LoVo (cell line): ENCODE measurements around the gene KLHL41.
"Not testable (repeated sequence)": the region's sequence is repeated elsewhere in the genome, so short reads cannot be mapped to it uniquely, and the experiment has no call there.

Source experiments
- DNase-seq: peaks from one replicate; pipeline ENCODE4 v3.0.0-alpha.2; 2016; ENCODE audit warnings: low spot score

Gene KLHL41

DNA sequence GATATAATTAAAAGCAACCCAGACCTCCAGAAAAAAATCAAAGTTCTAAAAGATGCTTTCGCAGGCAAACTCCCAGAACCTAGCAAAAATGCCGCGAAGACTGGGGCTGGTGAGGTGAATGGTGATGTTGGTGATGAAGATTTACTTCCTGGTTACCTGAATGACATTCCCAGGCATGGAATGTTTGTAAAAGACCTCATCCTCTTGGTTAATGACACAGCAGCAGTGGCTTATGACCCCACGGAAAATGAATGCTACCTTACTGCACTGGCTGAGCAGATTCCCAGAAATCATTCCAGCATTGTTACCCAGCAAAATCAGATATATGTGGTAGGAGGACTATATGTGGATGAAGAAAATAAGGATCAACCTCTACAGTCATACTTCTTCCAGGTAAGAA lies 994 bp downstream of the KLHL41 start:
- no peak for DNase-seq

DNA sequence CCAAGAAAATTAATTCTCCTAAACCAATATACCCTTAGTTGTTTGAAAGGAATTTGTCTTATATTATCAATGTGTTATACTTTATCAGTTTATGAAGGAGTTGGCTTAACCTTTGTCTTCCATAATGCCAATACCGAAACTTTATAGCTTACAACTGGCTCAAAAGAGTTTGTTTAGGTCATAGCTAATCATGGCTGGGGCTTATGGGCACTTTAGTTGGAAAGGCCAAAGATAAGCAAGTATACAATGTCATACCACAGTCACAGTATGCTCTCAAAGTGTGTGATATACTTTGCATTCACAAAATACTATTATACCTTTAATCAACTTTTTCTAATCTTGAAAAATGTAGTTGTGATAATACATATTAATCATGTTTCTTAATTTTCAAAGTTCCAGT lies 2.3 kb downstream of the KLHL41 start:
- DNase-seq: no peak

DNA sequence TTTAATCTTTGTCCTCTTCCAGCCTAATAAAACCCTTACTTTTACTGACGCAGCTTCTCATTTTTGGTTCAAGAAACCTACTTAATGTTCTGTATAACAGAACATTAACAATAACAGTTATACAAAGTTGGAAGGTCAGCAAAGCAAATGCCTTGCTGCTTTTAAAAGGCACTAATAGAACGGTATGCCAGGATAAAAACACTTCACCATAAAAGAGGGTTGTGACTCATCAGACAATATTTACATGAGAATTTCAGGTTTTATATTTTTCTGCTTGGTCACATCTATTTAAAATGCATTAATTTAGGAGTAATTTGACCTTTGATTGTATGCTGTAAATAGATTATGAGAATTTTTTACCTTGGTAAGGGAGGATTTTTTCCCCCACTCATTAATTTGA lies 3.0 kb downstream of the KLHL41 start:
- peak; percentile 6 for DNase-seq

DNA sequence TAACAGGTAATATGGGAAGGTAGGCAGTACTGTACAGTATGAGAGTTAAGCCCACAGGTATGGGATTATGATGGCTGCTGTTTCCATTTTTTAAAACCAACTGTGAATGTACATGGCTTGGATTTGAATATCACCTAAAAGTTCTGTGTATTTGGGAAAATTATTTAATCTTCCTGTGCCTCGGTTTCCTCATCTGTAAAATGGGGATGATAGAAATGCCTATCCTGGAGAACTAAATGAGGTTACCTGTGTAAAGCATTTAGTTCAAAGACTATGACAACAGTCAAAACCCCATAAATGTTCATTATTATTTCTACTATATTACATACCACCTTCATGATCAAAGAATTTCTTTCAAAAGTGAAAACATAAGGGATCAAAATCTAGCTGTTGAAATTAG lies 3.6 kb downstream of the KLHL41 start:
- no peak for DNase-seq

DNA sequence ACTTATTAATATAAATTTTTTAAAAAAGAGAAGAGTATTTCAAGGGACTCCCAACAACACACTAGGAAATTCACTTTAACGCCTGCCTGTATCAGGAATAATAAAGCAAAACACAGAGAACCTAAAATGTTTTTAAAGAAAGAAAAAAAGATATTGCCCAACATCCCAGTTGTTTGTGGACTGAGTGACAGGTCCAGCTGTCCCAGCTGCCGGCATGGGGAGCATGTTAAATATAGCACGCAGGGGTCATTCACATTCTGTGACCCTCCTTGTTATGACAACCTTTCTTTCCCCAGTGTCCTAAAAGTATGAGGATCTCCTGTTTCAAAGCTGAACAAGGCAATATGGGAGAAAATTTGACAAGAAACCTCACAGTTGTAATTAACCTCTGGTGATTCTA lies 4.4 kb downstream of the KLHL41 start:
- no peak for DNase-seq

DNA sequence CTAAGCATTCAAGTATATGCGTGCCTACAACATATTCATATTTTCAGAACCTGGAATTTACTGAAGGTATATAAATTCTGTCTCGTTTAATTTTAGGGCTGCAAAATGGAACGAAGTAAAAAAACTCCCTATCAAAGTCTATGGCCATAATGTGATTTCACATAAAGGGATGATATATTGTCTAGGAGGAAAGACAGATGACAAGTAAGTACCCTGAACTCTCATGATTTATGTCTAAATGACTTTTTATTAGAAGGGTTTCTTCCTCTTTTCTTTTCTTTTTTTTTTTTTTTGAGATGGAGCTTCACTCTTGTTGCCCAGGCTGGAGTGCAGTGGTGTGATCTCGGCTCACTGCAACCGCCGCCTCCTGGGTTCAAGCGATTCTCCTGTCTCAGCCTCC lies 5.3 kb downstream of the KLHL41 start:
- not testable (repeated sequence) for DNase-seq

DNA sequence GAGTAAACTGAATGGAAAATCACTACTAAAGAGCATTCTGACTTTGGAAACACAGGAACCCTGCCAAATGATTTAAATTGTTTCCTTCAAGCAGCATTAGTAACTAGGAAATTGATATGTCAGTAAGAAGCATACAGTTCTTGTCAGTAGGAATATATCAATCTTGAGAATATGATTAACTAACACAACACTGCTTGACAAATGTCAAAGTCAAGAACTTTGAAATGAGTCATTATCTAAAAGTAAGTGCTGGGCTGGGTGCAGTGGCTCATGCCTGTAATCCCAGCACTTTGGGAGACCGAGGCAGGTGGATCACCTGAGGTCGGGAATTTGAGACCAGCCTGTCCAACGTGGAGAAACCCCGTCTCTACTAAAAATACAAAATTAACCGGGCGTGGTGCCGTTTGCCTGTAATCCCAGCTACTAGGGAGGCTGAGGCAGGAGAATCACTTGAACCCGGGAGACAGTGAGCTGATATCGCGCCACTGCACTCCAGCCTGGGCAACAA lies 7.0 kb downstream of the KLHL41 start:
- not testable (repeated sequence) for DNase-seq

DNA sequence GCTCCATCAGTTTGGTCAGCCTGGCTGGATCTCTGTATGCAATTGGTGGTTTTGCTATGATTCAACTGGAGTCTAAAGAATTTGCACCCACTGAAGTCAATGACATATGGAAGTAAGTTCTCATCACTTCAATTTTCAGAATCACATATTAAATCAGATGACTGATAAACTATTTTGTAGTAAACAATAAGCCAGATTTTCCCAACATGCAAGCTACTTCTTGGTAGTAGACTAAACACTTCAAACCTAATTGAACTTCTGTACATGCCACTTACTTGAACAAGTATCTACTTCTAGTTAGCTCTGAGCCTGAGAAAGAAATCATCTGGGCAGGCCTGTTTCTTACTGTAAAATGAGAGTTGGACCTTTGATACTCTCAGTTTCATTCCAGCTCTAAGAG lies 11.4 kb downstream of the KLHL41 start:
- no peak for DNase-seq

DNA sequence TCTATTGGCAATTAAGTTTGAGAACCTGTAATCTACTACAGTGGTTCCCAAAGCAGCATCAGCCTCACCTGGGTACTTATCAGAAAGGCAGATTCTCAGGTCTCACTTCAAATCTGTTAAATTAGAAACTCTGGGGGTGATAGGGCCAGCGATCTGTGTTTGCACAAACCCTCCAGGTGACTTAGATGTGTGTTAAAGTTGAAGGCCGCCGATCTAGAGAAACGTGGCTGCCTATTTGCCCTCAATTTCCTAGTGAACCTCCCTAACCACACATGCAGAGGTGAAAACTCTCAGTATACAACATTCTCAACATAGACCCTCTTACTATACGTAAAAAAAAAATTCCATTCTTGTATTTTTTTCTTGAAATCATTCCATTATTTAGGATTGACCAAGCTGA lies 14.2 kb downstream of the KLHL41 start:
- no peak for DNase-seq

DNA sequence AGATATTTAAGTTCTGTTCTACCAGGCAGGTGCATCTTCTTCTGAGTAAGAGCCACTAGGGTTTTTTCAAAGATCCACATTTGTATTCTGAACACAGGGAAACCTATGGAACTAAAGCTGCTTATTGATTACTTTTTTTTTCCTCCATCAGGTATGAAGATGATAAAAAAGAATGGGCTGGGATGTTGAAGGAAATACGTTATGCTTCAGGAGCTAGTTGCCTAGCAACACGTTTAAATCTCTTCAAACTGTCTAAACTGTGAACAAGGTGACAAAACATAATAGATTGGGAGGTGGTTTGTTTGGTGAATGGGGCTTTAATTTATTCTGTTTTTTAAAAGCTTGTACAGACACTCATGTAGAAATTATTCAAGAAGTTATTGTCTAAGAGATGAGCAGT lies 15.9 kb downstream of the KLHL41 start:
- DNase-seq: no peak

DNA sequence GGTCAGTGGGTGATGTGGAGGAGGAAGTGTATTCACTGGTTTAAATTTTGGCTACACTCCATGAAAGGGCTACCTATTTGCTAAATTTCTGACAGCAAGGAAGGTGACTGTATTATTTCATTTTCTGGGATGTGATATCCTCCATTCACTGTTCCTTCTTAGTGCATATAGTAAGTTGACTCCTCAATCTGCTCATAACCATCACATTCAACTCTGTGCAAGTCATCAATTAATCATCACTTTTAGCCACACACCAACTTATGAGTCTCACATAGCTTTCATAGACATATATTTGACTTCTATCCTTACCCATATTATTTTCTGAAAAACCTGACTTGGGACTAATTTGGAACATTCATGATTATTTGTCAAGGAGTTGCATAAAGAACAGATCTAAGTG lies 16.9 kb downstream of the KLHL41 start:
- no peak for DNase-seq

DNA sequence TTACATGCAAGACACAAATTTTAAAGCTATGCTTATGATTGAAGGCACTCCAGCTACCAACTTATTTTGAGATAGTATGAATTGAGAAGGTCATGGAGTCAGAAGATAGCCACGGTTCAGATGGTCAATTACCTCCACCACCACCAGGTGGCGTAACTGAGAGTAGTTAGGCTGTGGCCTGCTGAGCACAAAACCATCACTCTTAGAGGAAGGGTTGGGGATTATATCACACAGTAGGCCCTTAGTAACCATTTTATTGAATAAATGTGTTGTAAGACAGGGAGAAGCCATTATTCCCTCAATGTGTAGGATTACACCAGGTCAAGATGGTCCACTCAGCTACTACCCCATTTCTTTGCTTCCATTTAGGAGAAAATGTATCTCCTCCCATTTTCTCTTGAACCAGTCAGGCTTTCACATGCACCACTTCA lies 18.8 kb downstream of the KLHL41 start:
- peak; percentile 41 for DNase-seq

DNA sequence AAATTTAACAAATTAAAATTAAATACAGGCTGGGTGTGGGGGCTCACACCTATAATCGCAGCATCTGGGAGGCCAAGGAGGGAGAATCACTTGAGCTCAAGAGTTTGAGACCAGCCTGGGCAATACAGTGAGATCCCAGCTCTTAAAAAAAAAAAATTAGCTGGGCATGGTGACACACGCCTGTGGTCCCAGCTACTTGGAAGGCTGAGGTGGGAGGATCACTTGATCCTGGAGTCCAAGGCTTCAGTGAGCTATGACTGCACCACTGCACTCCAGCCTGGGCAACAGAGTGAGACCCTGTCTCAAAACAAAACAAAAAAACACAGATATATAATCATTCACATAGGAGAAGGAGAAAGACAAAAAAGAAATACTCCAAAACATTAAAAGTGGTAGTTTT lies 30.0 kb downstream of the KLHL41 start:
- not testable (repeated sequence) for DNase-seq

DNA sequence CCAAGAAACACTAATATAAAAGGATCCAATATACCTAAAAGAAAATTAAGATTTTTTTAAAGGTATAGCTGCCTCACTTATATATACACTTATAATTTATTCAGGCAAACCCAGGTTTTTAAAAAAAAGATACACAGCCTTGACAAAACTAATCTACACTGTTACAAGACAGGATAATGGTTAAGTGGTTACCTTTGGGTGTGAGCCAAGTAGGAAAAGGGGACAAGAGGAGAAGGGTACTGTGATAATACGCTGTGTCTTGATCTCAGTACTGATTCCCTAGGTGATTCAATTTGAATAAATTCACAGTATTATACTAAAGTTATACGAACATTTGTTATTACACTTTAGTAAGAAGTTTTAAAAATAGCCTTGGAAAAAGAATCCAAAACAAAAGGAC lies 30.6 kb downstream of the KLHL41 start:
- no peak for DNase-seq

DNA sequence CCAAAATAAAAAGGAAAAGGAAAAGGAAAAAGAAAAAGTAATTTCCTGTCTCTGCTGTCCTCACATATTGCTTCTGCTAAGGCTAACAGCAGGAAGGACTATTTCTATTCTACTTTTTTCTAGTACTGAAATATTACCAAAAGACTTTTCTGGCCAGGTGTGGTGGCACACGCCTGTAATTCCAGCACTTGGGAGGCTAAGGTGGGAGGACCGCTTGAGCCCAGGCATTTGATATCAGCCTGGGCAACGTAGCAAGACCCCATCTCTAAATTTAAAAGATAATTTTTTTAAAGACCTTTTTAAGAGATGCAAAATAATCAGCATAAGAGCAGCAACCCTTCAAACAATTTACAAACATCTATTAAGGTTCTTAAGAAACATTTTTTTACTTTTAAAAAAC lies 32.9 kb downstream of the KLHL41 start:
- no peak for DNase-seq

DNA sequence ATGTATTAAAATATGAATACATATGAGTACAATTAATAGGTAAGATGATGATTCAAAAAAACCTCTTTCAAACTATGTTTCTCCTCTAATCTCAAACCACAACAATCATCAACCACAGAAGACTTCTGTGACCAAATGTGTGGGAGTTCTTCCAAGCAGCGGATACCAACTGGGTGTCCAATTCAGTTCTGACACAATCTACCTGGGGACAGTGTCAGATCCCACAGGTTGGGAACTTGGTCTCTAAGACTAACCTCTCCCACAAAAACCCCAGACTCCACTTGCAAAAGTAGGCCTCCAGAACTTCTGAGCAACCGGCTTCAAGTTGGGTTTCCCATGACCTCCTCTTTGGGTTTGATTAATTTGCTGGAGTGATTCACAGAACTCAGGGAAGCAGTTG lies 37.3 kb downstream of the KLHL41 start:
- DNase-seq: no peak

DNA sequence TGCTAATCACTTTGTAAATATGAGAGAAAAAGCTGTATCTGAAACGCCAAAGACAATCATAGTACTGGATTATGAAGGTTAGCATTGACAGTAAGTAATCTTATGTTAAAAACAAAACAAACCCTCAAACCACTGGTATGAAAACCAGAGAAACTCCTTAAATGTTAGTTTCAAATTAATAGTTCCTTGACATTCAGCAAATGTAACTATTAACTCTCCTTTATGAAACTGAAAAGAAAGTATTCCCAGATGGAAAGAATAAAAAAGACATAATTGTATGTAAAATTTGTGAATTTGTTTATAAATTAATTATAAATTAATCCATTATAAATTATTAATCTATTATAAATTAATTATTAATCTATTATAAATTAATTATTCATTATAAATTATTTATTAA lies 51.9 kb downstream of the KLHL41 start:
- no peak for DNase-seq

DNA sequence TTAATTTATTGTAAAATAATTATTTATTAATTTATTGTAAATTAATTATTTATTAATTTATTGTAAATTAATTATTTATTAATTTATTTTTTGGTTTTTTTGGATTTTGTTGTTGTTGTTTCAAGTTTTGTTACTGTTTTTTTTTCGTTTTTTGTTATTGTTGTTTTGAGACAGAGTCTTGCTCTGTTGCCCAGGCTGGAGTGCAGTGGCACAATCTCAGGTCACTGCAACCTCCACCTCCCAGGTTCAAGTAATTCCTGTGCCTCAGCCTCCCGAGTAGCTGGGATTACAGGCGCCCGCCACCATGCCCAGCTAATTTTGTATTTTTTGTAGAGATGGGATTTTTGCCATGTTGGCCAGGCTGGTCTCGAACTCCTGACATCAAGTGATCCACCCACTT lies 52.6 kb downstream of the KLHL41 start:
- DNase-seq: not testable (repeated sequence)

DNA sequence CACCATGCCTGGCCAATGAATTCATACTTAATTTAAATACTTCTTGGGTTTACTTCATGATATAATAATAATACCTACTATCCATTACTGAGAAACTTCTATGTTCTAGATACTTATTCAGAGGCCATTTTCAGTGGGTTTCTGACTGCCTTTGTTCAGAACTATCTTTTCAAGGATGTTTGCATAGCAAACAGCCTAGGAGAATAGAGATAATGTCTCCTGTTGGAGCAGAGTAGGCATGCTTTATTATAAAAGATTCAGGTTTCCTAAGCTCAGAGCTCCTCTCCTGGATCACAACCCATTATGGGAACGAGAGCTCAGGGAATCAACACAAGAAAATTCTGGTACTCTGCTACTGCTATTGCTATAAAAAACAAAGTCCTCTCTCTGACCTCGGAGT lies 53.0 kb downstream of the KLHL41 start:
- DNase-seq: no peak

DNA sequence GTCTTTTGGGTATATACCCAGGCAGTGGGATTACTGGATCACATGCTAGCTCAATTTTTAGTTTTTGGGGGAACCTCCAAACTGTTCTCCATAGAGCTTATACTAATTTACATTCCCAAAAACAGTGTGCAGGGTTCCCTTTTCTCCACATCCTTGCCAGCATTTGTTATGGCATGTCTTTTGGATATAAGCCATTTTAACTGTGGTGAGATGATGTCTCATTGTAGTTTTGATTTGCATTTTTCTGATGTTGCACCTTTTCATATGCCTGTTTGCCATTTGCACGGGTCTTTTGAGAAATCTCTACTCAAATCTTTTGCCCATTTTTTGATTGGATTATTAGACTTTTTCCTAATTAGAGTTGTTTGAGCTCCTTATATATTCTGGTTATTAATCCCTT lies 56.2 kb downstream of the KLHL41 start:
- DNase-seq: no peak

DNA sequence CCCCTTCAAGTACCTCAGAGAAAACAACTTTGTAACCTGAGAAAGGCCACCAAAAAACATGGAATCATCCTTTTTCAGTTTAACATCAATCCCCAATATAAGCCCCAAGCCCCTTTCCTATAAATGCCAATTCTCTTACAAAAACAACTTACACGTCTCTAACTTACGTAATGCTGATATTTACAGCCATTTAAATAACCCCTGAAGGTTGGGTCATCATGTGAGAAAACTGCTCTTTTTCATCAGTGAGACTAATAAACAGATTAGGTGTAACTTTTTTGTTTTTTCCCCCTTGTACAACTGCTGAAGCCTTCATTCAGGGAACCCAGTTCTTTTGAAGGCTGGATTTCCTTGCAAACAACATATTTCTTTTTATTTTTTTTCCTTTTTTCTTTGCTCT lies 60.4 kb downstream of the KLHL41 start:
- DNase-seq: no peak

DNA sequence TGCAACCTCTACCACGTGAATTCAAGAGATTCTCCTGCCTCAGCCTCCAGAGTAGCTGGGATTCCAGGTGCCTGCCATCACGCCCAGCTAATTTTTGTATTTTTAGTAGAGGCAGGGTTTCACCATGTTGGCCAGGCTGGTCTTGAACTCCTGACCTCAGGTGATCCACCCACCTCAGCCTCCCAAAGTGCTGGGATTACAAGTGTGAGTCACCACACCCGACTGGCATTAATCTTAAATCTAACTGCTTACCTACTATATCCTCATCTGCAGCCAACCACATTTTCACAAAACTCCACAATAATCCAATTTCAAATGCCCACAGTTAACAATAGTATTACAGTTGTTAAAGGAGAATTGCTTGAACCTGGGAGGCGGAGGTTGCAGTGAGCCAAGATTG lies 61.2 kb downstream of the KLHL41 start:
- not testable (repeated sequence) for DNase-seq

DNA sequence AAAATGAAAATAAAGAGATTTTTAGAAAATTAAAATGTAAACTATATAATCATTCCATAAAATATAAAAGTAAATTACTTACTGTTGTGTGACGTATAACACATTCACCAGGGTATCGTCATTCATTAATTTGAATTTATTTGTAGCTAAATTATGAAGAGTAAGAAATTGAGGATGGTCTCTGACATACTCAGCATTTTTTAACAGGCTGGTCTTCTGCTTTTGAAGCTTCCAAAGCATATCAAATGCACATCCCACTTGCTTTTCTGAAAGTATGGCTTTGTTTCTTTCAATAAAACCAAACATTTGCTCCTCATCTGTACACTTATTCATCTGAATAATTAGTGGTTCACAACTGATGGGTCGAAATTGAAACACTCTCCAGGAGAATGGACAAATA lies 62.1 kb downstream of the KLHL41 start:
- no peak for DNase-seq

DNA sequence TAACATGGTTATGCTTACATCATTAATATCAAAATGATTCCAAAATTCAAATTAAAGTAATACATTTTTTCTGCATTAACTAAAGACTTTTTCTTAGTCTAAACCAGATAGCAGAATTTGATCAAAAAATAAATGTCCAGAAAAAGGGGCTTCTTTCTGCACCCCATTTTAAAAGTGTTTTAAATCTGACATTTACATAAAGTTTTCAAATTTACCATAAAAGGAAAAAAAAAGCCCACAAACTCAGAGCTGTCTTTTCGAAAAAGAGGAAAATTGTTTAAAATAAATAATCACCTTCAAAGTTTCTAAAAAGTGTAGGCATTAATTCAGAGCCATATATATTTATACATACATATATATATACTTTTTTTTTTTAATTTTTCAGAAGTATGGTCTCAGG lies 62.7 kb downstream of the KLHL41 start:
- DNase-seq: no peak

DNA sequence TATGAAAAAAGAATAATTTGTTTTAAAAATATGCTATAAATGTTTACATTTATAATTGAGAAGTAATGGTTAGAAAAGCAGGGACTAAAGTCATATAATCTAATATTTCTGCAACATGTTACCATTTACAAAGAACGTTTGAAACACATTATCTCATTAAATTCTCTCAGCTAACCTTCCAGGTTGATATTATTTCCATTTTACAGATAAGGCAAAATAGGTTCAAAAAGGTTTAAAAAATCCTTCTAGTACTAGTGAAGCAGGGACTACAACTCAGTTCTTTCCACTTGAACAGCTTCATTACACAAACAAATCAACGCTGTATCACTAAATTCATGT lies 63.3 kb downstream of the KLHL41 start:
- no peak for DNase-seq
